ENCODE results near the gene ABCF1. TPM values are rescaled to one million over a fixed set of nuclear protein-coding genes. Genes with fewer than 3 reads are reported as not detected.

Gene ABCF1
- total and polyA plus RNA-seq, 2 of the 8 experiments (the other 6 are each of a cell fraction or from before 2014, with no cell fraction given), result 48.8 to 123 TPM

GRCh38 chr6:30641048-30641447 is 69.8 kb downstream of the ABCF1 start:
- TF ChIP-seq SP4 (IDR thresholded peaks at IDR 0.05; ENCODE audit: low read length), result no peak
- no peak for TF ChIP-seq KDM1A (IDR thresholded peaks at IDR 0.05; ENCODE audit: borderline replicate concordance, low read length)
- TF ChIP-seq SRF (IDR thresholded peaks at IDR 0.05; ENCODE audit: low read depth, low read length), result no peak
- TF ChIP-seq HDAC6 (IDR thresholded peaks at IDR 0.05; ENCODE audit: low read depth, low read length), result no peak
- TF ChIP-seq RAD21 (IDR thresholded peaks at IDR 0.05 in 1 of 2, conservative IDR thresholded peaks at IDR 0.05 in 1 of 2; ENCODE audit: low read depth in 2 of 2, low read length in 2 of 2), result no peak
- TF ChIP-seq TBP (IDR thresholded peaks at IDR 0.05; ENCODE audit: low read depth, low read length), result no peak
- H3K14ac ChIP-seq (ENCODE audit: insufficient read length), result no peak overlapping the region
- ChIA-PET POLR2A (ENCODE audit: partially characterized antibody) (interaction anchor here (0.8 to 3.2 kb wide), 12 partner anchors 9 to 62 kb away, joined by 3 to 27 read pairs (median 4); partner anchors contain the start of gene MRPS18B), CTCF (ENCODE audit: partially characterized antibody) (interaction anchor here (0.8 to 1.4 kb wide), 4 partner anchors 15 to 96 kb away, joined by 3 to 5 read pairs (median 3); partner anchors contain the start of gene ATAT1)
- H2BK12ac ChIP-seq (ENCODE audit: low read depth, low read length), result no peak overlapping the region
- peaks cover 0 to 4% (median under 1%) of the 10 kb centered on the region in 4 experiments; a peak in 2 of 7 replicates for H3K4me1 ChIP-seq (replicated peaks in 1 of 4; ENCODE audit: control insufficient read depth in 3 of 4, insufficient read depth in 4 of 4, low read length in 3 of 4)
- H3K23ac ChIP-seq (ENCODE audit: insufficient read length), result no peak overlapping the region
- 94% methylated on average over 1 of the region's 1 CpG; no CpG with 5 or more reads in 1 of the 2 experiments for WGBS, 2 experiments (ENCODE audit: extremely low coverage in 1 of 2, insufficient coverage in 1 of 2, insufficient read length in 1 of 2, insufficient replicate concordance in 2 of 2, low coverage in 1 of 2, low lambda C conversion rate in 2 of 2, missing lambda C conversion rate in 1 of 2)
- no peak overlapping the region for H2BK120ac ChIP-seq (replicated peaks; ENCODE audit: low read depth, low read length)
- H2BK20ac ChIP-seq (ENCODE audit: low read length), result no peak overlapping the region
- no peaks in the 10 kb centered on the region for H3K9me3 ChIP-seq (ENCODE audit: insufficient read depth in 2 of 2, low read depth in 1 of 2, low read length in 1 of 2)
- no peak overlapping the region for H3K4me3 ChIP-seq (ENCODE audit: extremely low read depth in 1 of 4, insufficient read depth in 2 of 4, low read depth in 3 of 4, low read length in 4 of 4)
- no peak overlapping the region for H2BK15ac ChIP-seq (ENCODE audit: low read length)
- H3K56ac ChIP-seq (replicated peaks; ENCODE audit: insufficient read length, low read depth, low read length), result no peak overlapping the region
- H2AK5ac ChIP-seq (ENCODE audit: low read depth, low read length), result no peak overlapping the region
- H4K20me1 ChIP-seq (replicated peaks in 1 of 2; ENCODE audit: control insufficient read depth in 1 of 2, insufficient read depth in 2 of 2, low read length in 2 of 2), result peaks cover 0 to 2% of the 10 kb centered on the region in 2 experiments
- H3K18ac ChIP-seq (ENCODE audit: extremely low read depth, low read length), result no peak overlapping the region
- H4K91ac ChIP-seq (replicated peaks; ENCODE audit: insufficient read length, low read length), result no peak overlapping the region
- no peak overlapping the region for H2AFZ ChIP-seq (ENCODE audit: low read length)
- peaks cover 3% of the 10 kb centered on the region for H3K79me1 ChIP-seq (ENCODE audit: low read depth, low read length)
- no peak overlapping the region for H2BK5ac ChIP-seq (ENCODE audit: low read depth, low read length)
- FAIRE-seq, result no peak
- 0 out of 7 replicates have a peak overlapping the region, but pooled peaks of 1 of the 4 experiments have one; percentile 36 for H3K9ac ChIP-seq (replicated peaks in 1 of 4; ENCODE audit: extremely low read depth in 1 of 4, low read depth in 3 of 4, low read length in 3 of 4)
- no peak overlapping the region for H3K4ac ChIP-seq (replicated peaks; ENCODE audit: insufficient read length, low read depth, low read length)
- H3K23me2 ChIP-seq (ENCODE audit: low read depth, low read length), result no peaks in the 10 kb centered on the region; the same call in 1 of the 2 replicates
- peaks cover 8 to 19% (median 13%) of the 10 kb centered on the region in 4 experiments for H3K36me3 ChIP-seq (ENCODE audit: control insufficient read depth in 2 of 4, insufficient read depth in 4 of 4, low read length in 3 of 4)
- peaks cover 3 to 7% of the 10 kb centered on the region in 2 experiments; a peak in 3 of 4 replicates for H3K79me2 ChIP-seq (ENCODE audit: control insufficient read depth in 1 of 2, insufficient read depth in 2 of 2, low read length in 2 of 2)
- H3K4me2 ChIP-seq (ENCODE audit: insufficient read depth in 1 of 2, low read depth in 2 of 2, low read length in 2 of 2), result no peak overlapping the region
- H4K5ac ChIP-seq (ENCODE audit: insufficient read length, low read depth, low read length), result no peak overlapping the region
- no peaks in the 10 kb centered on the region for H3K27me3 ChIP-seq (replicated peaks in 1 of 4; ENCODE audit: control insufficient read depth in 3 of 4, extremely low read depth in 1 of 4, insufficient read depth in 3 of 4, low read length in 3 of 4)
- no peak overlapping the region for H3K27ac ChIP-seq (ENCODE audit: low read depth, low read length)
- no peak for DNase-seq (ENCODE audit: low read depth in 1 of 2, low spot score in 2 of 2)
- H4K8ac ChIP-seq (ENCODE audit: extremely low read depth, insufficient read depth, low read length), result no peak overlapping the region
